ENCODE results near the gene CLEC4M. TPM values are rescaled to one million over a fixed set of nuclear protein-coding genes. Genes with fewer than 3 reads are reported as not detected.
"Not testable (repeated sequence)": the region's sequence is repeated elsewhere in the genome, so short reads cannot be mapped to it uniquely, and the experiment has no call there.

CLEC4M gene
- total RNA-seq, 4 donors from 2014 or later = 0.13 TPM; not detected in 3

- no peaks in the 10 kb centered on the region for H3K4me1 ChIP-seq
- WGBS, 2 donors = 50 to 53% methylated on average over 10 to 11 of the region's 12 CpGs
- no peak overlapping the region for H3K4me3 ChIP-seq (replicated peaks in 1 of 3)
- H3K27ac ChIP-seq = no peak overlapping the region
- no peaks in the 10 kb centered on the region for H3K36me3 ChIP-seq
- no peak for DNase-seq
- TF ChIP-seq, protein P1, sequence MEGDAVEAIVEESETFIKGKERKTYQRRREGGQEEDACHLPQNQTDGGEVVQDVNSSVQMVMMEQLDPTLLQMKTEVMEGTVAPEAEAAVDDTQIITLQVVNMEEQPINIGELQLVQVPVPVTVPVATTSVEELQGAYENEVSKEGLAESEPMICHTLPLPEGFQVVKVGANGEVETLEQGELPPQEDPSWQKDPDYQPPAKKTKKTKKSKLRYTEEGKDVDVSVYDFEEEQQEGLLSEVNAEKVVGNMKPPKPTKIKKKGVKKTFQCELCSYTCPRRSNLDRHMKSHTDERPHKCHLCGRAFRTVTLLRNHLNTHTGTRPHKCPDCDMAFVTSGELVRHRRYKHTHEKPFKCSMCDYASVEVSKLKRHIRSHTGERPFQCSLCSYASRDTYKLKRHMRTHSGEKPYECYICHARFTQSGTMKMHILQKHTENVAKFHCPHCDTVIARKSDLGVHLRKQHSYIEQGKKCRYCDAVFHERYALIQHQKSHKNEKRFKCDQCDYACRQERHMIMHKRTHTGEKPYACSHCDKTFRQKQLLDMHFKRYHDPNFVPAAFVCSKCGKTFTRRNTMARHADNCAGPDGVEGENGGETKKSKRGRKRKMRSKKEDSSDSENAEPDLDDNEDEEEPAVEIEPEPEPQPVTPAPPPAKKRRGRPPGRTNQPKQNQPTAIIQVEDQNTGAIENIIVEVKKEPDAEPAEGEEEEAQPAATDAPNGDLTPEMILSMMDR (IDR thresholded peaks at IDR 0.05) = no peak
- no peak for TF ChIP-seq POLR2A (IDR thresholded peaks at IDR 0.05)
- intact Hi-C loops (cut with DNase I) = no loop called here
- no peaks in the 10 kb centered on the region for H3K9me3 ChIP-seq
- no peaks in the 10 kb centered on the region for H3K27me3 ChIP-seq
These were observed 18.0 kb upstream of the CLEC4M start for GRCh38 chr19:7744871-7745650.

DNA sequence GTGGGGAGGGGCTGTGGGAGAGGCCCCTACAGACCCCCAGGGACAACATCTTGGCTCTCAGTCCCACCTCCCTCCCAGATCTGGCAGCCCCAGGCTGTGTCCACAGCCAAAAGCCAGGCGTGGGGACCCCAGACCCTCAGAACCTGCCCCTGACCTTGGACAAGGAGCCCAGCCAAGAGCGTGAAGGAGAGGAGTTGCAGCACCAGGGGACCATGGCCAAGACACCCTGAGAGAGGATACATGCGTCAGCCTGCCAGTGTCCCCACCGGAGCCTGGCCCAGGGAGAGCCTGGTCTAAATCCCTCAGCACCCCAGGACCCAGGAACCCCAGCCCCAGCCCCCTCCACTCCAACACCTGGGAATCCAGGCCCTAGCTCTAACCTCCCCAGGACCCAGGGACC, 16.7 kb upstream of the CLEC4M start:
- WGBS, 2 donors = 38 to 68% methylated on average over 2 to 4 of the region's 4 CpGs
- not testable (repeated sequence) for H3K27me3 ChIP-seq

GRCh38 chr19:7746903-7747884, 15.8 kb upstream of the CLEC4M start, which contains the start of gene CD209:
Gene CD209 (minus strand): TSS chr19:7747534. CDS start chr19:7747511, 23 bp downstream.
- Histone ChIP-seq H3K4me3 (replicated peaks in 1 of 3) (no peak within 1 kb of the TSS), H3K27me3 (no peaks in the 10 kb centered on the region), H3K4me1 (no peaks in the 10 kb centered on the region), H3K36me3 (no peaks in the 10 kb centered on the region), H3K9me3 (no peaks in the 10 kb centered on the region), H3K27ac (no peak within 1 kb of the TSS)
- WGBS, 2 donors = 52 to 55% methylated on average over 6 to 7 of the region's 7 CpGs
- DNase-seq = no peak
- TF ChIP-seq, protein P1 (IDR thresholded peaks at IDR 0.05) = no peak
- TF ChIP-seq POLR2A (IDR thresholded peaks at IDR 0.05) = no peak
- intact Hi-C loops (cut with DNase I) = no loop called here

More for the DNA sequence above, 16.7 kb upstream of the CLEC4M start:
- H3K9me3 ChIP-seq; H3K27ac ChIP-seq; DNase-seq; H3K4me1 ChIP-seq; H3K4me3 ChIP-seq (replicated peaks in 1 of 3); H3K36me3 ChIP-seq; intact Hi-C loops (cut with DNase I): not testable (repeated sequence)

- TF ChIP-seq, protein P1 (IDR thresholded peaks at IDR 0.05) = no peak
- TF ChIP-seq POLR2A (IDR thresholded peaks at IDR 0.05) = no peak
- Histone ChIP-seq H3K4me3 (replicated peaks in 1 of 3) (no peak overlapping the region), H3K27me3 (no peaks in the 10 kb centered on the region), H3K9me3 (no peaks in the 10 kb centered on the region), H3K27ac (no peak overlapping the region), H3K4me1 (no peaks in the 10 kb centered on the region), H3K36me3 (no peaks in the 10 kb centered on the region)
- 75 to 78% methylated on average over 2 of the region's 2 CpGs for WGBS, 2 donors
- no peak for DNase-seq
- intact Hi-C loops (cut with DNase I) = no loop called here
These were observed 14.9 kb upstream of the CLEC4M start for GRCh38 chr19:7748171-7748570.

DNA sequence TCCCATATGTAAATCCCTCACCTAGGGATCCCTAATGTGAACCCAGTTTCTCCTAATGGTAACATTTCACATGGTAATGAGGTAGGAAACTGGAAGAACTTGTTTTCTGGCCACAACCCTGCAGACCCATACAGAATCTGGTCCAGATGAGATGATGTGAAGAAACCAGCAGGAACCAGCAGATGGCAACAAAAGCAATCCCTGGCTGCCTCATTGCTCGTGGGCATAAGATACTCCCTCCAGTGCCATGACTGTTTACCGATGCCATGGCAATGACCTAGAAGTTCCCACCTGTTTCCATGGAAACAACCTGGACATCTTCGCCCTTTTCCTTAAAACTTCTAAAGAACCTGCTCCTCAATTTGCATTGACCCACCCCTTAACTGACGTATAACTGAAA, 14.3 kb upstream of the CLEC4M start:
- no peaks in the 10 kb centered on the region for H3K36me3 ChIP-seq
- H3K4me3 ChIP-seq (replicated peaks in 1 of 3) = no peak overlapping the region
- intact Hi-C loops (cut with DNase I) = no loop called here
- no peaks in the 10 kb centered on the region for H3K4me1 ChIP-seq
- DNase-seq = no peak
- H3K9me3 ChIP-seq = no peaks in the 10 kb centered on the region
- H3K27me3 ChIP-seq = no peaks in the 10 kb centered on the region
- TF ChIP-seq, protein P1 (IDR thresholded peaks at IDR 0.05) = no peak
- H3K27ac ChIP-seq = no peak overlapping the region
- 18 to 25% methylated on average over 4 of the region's 4 CpGs for WGBS, 2 donors
